GM12872 (cell line): ENCODE data around the gene NPIPB6.
A peak's percentile ranks its signal among the peaks of the same experiment; 100 is the strongest.

ENCODE experiments used
- TF ChIP-seq, protein P1 (sequence below): IDR thresholded peaks from 3 replicates; pipeline ENCODE4 v1.5.1; 2011; ENCODE audit warnings: low read depth, mild to moderate bottlenecking, low read length, moderate library complexity; ENCODE audit not compliant: insufficient read depth

Gene NPIPB6

DNA sequence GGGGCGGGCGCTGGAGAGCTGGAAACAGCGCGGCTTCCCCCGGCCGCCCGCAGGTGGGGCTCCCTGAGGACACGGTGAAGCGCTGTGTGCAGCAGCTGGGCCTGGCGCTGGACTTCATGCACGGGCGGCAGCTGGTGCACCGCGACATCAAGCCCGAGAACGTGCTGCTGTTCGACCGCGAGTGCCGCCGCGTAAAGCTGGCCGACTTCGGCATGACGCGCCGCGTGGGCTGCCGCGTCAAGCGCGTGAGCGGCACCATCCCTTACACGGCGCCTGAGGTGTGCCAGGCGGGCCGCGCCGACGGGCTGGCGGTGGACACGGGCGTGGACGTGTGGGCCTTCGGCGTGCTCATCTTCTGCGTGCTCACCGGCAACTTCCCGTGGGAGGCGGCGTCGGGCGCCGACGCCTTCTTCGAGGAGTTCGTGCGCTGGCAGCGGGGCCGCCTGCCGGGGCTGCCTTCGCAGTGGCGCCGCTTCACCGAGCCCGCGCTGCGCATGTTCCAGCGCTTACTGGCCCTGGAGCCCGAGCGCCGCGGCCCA, 43.2 kb downstream of the NPIPB6 start:
- TF ChIP-seq, protein P1, sequence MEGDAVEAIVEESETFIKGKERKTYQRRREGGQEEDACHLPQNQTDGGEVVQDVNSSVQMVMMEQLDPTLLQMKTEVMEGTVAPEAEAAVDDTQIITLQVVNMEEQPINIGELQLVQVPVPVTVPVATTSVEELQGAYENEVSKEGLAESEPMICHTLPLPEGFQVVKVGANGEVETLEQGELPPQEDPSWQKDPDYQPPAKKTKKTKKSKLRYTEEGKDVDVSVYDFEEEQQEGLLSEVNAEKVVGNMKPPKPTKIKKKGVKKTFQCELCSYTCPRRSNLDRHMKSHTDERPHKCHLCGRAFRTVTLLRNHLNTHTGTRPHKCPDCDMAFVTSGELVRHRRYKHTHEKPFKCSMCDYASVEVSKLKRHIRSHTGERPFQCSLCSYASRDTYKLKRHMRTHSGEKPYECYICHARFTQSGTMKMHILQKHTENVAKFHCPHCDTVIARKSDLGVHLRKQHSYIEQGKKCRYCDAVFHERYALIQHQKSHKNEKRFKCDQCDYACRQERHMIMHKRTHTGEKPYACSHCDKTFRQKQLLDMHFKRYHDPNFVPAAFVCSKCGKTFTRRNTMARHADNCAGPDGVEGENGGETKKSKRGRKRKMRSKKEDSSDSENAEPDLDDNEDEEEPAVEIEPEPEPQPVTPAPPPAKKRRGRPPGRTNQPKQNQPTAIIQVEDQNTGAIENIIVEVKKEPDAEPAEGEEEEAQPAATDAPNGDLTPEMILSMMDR, result no peak

DNA sequence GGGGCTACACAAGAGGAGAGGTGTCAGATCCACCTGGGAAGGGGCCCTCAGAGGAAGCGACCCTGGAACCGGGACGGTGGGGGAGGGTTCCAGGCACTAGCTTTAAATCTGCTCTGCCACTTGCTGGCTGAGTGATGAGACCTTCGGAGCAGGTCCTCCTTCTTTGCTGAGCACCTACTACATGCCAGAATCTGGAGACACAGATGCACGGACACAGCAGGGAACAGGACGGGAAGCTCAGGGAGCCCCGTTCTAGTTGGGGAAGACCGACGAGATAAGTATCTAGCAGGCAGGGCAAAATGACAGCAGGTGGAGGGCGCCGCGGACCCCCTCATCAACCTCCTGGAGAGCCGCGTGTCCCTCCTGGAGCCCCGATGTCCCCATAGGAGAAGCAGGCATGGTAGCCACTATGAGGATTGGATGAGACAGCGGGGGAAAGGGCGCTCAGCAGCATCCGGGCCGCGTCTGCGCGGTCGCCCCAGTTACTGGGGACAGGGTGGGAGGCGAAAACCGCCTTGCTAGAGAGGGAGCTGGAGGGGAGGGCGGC, 43.8 kb downstream of the NPIPB6 start:
- TF ChIP-seq, protein P1, result no peak

DNA sequence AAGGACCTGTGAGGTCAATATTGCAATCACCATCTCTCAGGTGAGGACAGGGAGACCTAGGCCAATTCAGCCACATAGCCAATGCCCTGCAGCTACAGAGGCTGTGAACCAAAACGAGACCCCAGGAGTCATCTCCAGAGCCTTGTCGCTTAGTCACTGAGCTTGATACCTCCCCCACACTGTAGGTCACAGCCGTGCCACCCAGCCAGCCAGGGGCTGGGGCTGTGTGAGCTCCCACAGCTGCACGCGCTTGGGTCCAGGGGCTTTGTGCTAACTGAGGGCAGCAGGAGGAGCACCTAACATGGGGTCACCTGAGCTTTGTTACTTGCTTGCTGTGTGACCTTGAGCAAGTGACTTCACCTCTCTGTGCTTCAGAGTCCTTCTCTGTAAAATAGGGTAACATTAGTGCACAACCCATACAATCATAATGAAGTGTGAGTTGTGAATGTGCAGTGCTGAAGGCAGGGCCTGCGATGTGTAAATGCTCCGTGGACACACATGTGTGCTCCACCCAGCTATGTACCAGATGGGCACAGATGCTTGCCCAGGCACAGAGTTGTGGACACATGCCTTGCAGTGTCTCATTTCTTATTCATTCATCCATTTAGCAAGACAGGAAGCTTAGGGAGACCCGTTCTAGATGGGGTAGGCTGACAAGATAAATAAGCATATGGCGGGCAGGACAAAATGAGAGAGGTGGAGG, 45.1 kb downstream of the NPIPB6 start:
- TF ChIP-seq, protein P1, result no peak

DNA sequence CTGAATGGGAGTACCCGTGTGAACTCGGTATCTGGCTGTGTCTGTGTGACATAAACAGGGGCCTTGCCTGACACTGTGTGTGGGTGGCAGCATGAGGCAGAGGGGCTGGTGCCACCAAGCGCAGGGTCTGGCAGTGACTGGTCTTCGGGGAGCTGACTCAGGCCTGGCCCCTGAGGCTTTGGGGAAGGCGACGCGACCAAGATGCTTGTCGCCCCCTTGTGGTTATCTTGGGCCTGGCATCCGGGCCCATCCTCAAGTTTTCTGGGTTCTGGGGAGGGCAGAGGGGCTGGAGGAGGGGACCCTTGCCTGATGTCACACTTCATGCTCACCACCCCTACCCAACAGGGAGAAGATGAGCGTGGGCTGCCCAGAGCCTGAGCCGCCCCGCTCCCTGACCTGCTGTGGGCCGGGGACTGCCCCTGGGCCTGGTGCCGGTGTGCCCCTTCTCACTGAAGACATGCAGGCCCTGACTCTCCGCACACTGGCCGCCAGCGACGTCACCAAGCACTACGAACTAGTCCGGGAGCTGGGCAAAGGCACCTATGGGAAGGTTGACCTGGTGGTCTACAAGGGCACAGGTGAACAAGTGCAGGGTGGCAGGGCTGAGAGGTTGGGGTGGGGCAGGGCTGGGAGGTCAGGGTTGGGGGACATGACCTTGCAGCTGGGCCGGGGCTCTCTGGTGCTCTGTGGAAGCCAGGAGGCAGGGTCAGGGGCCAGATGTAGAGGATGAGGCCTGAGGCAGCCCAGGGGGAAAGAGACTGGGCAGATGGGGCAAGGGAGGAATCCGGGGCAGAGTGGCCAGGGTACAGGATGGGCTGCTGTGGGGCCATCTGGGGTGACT, 46.0 kb downstream of the NPIPB6 start:
- TF ChIP-seq, protein P1, result peak; percentile 92

DNA sequence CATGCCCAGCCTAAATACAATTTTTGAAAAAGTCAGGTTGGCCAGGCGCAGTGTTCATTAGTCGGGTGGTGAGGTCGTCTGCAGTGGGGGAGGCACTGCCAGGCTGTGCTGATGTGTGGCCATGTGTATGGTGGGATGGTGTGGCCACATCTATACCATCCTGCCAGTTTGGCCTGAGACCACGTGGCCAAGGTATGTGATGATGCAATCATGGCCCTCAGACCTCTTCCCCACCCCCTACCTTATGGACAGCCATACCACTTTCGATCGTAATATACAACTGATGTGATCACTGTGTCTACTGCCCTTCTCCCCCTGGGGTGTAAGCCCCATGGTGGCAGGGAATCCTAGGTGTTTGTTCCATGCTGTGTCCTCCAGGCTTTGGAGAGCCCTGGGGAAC, 47.3 kb downstream of the NPIPB6 start:
- TF ChIP-seq, protein P1, result no peak

DNA sequence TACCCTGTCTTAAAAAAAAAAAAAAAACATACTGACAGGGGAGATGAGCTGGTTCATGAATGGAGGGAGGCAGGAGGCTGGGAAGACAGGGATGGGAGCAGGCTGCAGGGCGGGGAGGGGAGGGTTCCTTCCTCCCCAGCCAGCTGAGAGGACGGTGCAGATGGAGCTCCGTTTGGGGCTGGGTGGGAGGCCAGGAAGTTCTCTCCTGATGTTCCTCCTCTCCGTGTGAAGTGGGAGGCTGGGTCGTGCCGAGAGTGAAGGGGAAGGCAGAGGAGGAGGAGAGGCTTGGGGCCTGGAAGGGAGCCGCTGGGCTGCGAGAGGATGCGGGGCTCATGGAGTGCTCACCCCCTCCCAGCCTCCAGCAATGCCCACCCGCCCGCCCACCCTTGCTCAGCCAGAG, 49.7 kb downstream of the NPIPB6 start:
- TF ChIP-seq, protein P1, result no peak

DNA sequence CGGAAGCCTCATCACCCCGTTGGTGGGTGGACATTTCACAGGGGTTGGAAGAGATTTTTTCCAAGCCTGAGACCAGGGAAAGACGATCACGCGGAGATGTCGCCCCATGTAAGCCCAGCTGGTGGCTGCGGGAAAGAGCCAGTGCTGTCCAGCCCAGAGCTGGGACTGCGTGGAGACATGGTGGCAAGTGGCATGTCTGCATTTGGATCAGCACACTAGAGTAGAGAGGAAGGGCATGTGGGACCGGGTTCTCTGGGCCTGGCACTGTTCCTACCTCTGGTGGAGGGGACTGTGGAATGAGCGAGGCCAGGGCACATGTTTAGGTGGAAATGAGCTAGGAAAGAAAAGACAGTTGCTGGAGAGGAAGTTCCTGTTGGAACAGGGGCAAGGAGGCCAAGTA, 51.0 kb downstream of the NPIPB6 start:
- TF ChIP-seq, protein P1, result no peak
